Renal cortical epithelial cell (primary cell): ENCODE data around the gene TAS1R3. TPM values are rescaled to one million over a fixed set of nuclear protein-coding genes. Genes with fewer than 3 reads are reported as not detected.
A peak's percentile ranks its signal among the peaks of the same experiment; 100 is the strongest.

Experiments used
- DNase-seq: peaks from one replicate; pipeline ENCODE4 v3.0.0-alpha.2; 2011; ENCODE audit warnings: low read depth
- total RNA-seq: library from RNA; depleted of rRNA; stranded (reverse); fragments of >200 nt; gene quantifications from 2 replicates; pipeline ENCODE4 v1.2.3, GENCODE V29; 2014

Gene TAS1R3
- total RNA-seq, 1 donor from 2014 or later, result 0.15 TPM

- DNase-seq, result no peak
Measured at GRCh38 chr1:1371746-1372711, 40.9 kb downstream of the TAS1R3 start.

GRCh38 chr1:1373051-1373814 lies 42.2 kb downstream of the TAS1R3 start:
- DNase-seq, result no peak

GRCh38 chr1:1373815-1374588 lies 42.9 kb downstream of the TAS1R3 start:
- no peak for DNase-seq

- no peak for DNase-seq
Measured at GRCh38 chr1:1374589-1374928, 43.5 kb downstream of the TAS1R3 start.

DNA sequence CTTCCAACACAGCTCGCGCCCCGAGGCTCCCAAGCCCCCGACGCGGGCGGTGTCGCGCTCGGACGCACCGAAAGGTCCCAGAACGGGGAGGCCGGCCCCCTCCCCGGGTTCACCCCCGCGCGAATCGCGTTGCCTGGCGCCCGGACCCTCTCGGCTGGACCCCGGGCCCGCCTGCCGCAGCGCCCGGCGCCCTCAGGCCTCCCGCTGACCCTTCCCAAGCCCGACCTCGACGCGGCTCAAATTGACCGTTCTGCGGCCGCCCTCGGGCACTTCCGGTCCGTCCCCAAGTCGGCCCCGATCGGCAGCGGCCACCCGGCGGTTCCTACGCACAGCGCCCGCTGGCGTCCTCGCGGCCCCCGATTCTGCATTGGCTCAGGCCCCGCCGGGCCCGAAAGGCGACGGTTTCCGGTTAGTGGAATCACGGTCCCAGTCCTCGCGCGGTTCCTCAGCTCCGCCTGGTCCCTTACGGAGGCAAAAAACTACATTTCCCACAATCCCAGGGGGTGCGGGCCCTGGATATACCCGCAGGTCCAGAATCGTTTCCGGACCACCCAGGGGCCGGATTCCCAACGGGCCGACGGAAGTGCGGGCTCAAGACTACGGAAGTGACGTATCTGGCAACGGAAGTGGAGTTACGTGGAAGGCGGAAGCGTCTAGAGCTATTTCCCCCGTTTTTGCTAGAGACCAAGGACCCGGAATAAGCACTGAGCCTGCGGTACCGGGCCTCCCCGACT lies 44.0 kb downstream of the TAS1R3 start, which contains the start of gene AURKAIP1:
Gene AURKAIP1, minus strand, starts transcription at position 279 of the 734 bp plus-strand sequence. CDS start 451 bp downstream, outside the sequence.
- DNase-seq, result peak; percentile 99

- no peak for DNase-seq
Measured at GRCh38 chr1:1376551-1377226, 45.6 kb downstream of the TAS1R3 start.

DNA sequence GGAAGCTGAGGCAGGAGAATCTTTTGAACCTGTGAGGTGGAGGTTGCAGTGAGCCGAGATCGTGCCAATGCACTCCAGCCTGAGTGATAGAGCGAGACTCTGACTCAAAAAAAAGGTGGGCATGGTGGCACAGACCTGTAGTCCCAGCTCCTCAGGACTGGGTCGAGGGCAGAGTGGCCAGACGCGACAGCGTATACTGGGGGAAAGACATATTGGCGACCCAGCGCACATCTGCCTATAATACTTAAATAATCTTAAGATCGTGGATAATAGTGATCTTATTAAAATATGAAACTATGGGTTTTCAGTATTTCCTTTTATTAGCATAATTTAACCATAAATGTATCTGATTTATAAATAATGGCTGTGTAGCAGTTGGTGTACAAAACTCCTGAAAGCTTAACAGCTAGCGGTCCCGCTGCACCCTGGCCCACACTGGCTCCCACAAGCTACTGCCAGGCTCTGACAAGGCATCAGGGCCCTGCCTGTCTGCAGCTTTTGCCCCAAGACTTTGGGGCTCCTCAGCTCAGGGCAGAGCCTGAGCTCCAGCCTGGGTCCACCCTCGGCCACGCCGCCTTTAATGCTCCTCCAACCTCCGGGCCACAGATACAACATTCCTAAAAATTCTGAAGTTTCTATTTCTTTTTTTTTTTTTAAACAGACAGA lies 46.6 kb downstream of the TAS1R3 start:
- DNase-seq, result no peak

DNA sequence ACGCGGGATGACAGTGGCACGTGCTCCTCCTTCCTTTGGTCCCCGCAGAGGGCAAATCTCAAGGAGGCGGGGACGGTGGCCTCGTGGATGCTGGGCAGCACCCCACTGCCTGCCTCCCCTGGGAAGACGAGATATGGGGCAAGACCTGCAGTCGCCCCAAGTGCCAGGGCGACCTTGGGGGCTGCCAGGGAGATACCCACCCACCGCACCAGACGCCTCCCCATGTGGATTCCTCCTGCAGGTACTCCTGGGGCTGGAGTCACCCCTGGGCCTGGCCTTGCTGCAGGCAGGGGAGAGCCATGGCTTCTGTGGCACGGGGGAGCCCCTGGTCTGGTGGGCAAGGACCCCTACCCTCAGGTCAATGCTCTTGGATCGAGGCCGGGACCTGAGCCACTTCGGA lies 49.8 kb downstream of the TAS1R3 start:
- no peak for DNase-seq

DNA sequence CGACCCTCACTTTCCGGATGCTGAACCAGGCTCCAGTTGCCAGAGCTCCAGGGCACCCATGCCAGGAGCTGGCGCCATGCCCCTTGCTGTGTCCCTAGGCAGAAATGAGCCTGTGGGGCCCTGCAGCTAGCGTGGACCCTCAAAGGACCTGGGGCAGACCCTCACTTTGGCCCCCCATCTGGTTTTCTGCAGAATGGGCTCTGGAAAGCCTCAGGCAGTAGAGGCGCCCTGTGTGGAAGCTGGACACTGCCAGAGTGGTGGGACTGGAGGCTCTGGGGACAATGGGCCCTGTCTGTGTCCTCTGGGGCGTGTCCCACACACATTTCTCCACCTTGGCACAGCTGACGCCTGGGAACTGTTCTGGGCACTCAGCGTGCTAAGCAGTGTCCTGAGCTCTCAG lies 50.2 kb downstream of the TAS1R3 start:
- no peak for DNase-seq

Other genes with a start within 250 kb of the TAS1R3 start
- gene C1orf159, start 215.2 kb upstream of the TAS1R3 start, total RNA-seq, result 8.7 and 9.8 TPM in 2 replicates
- gene TTLL10, start 157.4 kb upstream of the TAS1R3 start, total RNA-seq, result 0.15 TPM in 1 of 2 replicates, not detected in the other
- gene TNFRSF18, start 124.7 kb upstream of the TAS1R3 start, total RNA-seq, result 0.50 TPM in 1 of 2 replicates, not detected in the other
- not detected in 2 replicates for gene TNFRSF4, start 117.1 kb upstream of the TAS1R3 start, total RNA-seq
- 76.6 and 207 TPM in 2 replicates for gene SDF4, start 99.3 kb upstream of the TAS1R3 start, total RNA-seq
- gene B3GALT6, start 99.0 kb upstream of the TAS1R3 start, total RNA-seq, result 33.9 and 48.8 TPM in 2 replicates
- gene C1QTNF12, start 84.6 kb upstream of the TAS1R3 start, total RNA-seq, result 0.40 TPM in 1 of 2 replicates, not detected in the other
- gene UBE2J2, start 57.4 kb upstream of the TAS1R3 start, total RNA-seq, result 48.6 and 50.2 TPM in 2 replicates
- 0.52 and 1.9 TPM in 2 replicates for gene SCNN1D, start 50.8 kb upstream of the TAS1R3 start, total RNA-seq
- gene ACAP3, start 23.4 kb upstream of the TAS1R3 start, total RNA-seq, result 24.8 and 34.6 TPM in 2 replicates
- gene PUSL1, start 22.7 kb upstream of the TAS1R3 start, total RNA-seq, result 14.2 and 24.0 TPM in 2 replicates
- 35.8 and 57.5 TPM in 2 replicates for gene INTS11, start 6.6 kb upstream of the TAS1R3 start, total RNA-seq
- gene CPTP, start 6.5 kb upstream of the TAS1R3 start, total RNA-seq, result 13.0 and 20.4 TPM in 2 replicates
- gene DVL1, start 18.1 kb downstream of the TAS1R3 start, total RNA-seq, result 70.8 and 91.0 TPM in 2 replicates
- 24.7 and 35.6 TPM in 2 replicates for gene MXRA8, start 27.3 kb downstream of the TAS1R3 start, total RNA-seq
- 75.6 and 155 TPM in 2 replicates for gene AURKAIP1, start 43.9 kb downstream of the TAS1R3 start, total RNA-seq
- gene CCNL2, start 68.1 kb downstream of the TAS1R3 start, total RNA-seq, result 71.0 and 155 TPM in 2 replicates
- 72.1 and 79.5 TPM in 2 replicates for gene MRPL20, start 76.0 kb downstream of the TAS1R3 start, total RNA-seq
- gene ANKRD65, start 90.0 kb downstream of the TAS1R3 start, total RNA-seq, result 0.10 and 0.17 TPM in 2 replicates
- gene VWA1, start 104.4 kb downstream of the TAS1R3 start, total RNA-seq, result 14.4 and 19.1 TPM in 2 replicates
- under 0.01 and 5.2 TPM in 2 replicates for gene ATAD3C, start 118.4 kb downstream of the TAS1R3 start, total RNA-seq
- gene ATAD3B, start 140.5 kb downstream of the TAS1R3 start, total RNA-seq, result 12.2 and 18.6 TPM in 2 replicates
- 27.0 and 42.0 TPM in 2 replicates for gene ATAD3A, start 180.9 kb downstream of the TAS1R3 start, total RNA-seq
- gene TMEM240, start 209.3 kb downstream of the TAS1R3 start, total RNA-seq, result 0.35 and 1.1 TPM in 2 replicates
- 78.7 and 87.2 TPM in 2 replicates for gene SSU72, start 243.6 kb downstream of the TAS1R3 start, total RNA-seq